GM23338 (cell line): ENCODE results near the gene HLA-DQB1. TPM values are rescaled to one million over a fixed set of nuclear protein-coding genes. Genes with fewer than 3 reads are reported as not detected.

Source experiments
- ATAC-seq: fragments of 200-7000 bp; cut with Tn5 transposase; 3 replicates; pipeline ENCODE4 v1.9.1; 2020
- DNase-seq: peaks from one replicate; pipeline ENCODE4 v3.0.0-alpha.2; 2015; ENCODE audit warnings: low spot score
- H2AFZ ChIP-seq: fragments of 200-600 bp; sonication (generic); 2 replicates; pipeline ENCODE4 v1.8.0; 2016; ENCODE audit warnings: antibody characterized with exemption, mild to moderate bottlenecking, moderate library complexity
- H3F3A ChIP-seq: fragments of 200-600 bp; sonication (generic); replicated peaks from 2 replicates; pipeline ENCODE4 v1.8.0; 2017; ENCODE audit warnings: antibody characterized with exemption, mixed run types, low read depth
- H3K27ac ChIP-seq: fragments of 200-600 bp; sonication (generic); 2 replicates; pipeline ENCODE4 v1.6.1; 2016; ENCODE audit warnings: low read depth
- H3K27me3 ChIP-seq: fragments of 200-600 bp; sonication (generic); 2 replicates; pipeline ENCODE4 v1.8.0; 2016; ENCODE audit warnings: mild to moderate bottlenecking, mixed run types, moderate library complexity; ENCODE audit not compliant: insufficient read depth
- H3K36me3 ChIP-seq: fragments of 200-600 bp; sonication (generic); 2 replicates; pipeline ENCODE4 v1.8.0; 2016; ENCODE audit warnings: mild to moderate bottlenecking; ENCODE audit not compliant: insufficient read depth
- H3K4me1 ChIP-seq: fragments of 200-600 bp; sonication (generic); 2 replicates; pipeline ENCODE4 v1.8.0; 2016; ENCODE audit warnings: mild to moderate bottlenecking, moderate library complexity; ENCODE audit not compliant: insufficient read depth
- H3K4me2 ChIP-seq: fragments of 200-600 bp; sonication (generic); 2 replicates; pipeline ENCODE4 v1.7.1; 2017; ENCODE audit warnings: mixed run types
- H3K4me3 ChIP-seq: fragments of 200-600 bp; sonication (generic); 2 replicates; pipeline ENCODE4 v1.6.1; 2016; ENCODE audit warnings: mixed run types
- H3K79me2 ChIP-seq: fragments of 200-600 bp; sonication (generic); replicated peaks from 2 replicates; pipeline ENCODE4 v1.8.0; 2017; ENCODE audit warnings: mild to moderate bottlenecking; ENCODE audit not compliant: insufficient read depth
- H3K9me2 ChIP-seq: fragments of 200-600 bp; sonication (generic); 2 replicates; pipeline ENCODE4 v1.8.0; 2017; ENCODE audit not compliant: insufficient read depth
- H4K20me1 ChIP-seq: fragments of 200-600 bp; sonication (generic); replicated peaks from 2 replicates; pipeline ENCODE4 v1.8.0; 2017; ENCODE audit warnings: mild to moderate bottlenecking; ENCODE audit not compliant: insufficient read depth
- H3K27ac Mint-ChIP-seq: 2 replicates; pipeline ENCODE4 v1.8.0; 2020; ENCODE audit warnings: inconsistent platforms, mild to moderate bottlenecking, moderate library complexity, mixed read lengths
- H3K27me3 Mint-ChIP-seq: 3 replicates; pipeline ENCODE4 v1.8.0; 2022; ENCODE audit warnings: low read depth, mild to moderate bottlenecking, moderate library complexity, mixed read lengths, inconsistent platforms; ENCODE audit not compliant: insufficient read depth, poor library complexity
- H3K36me3 Mint-ChIP-seq: 3 replicates; pipeline ENCODE4 v1.8.0; 2021; ENCODE audit warnings: low read depth, mild to moderate bottlenecking, inconsistent platforms, moderate library complexity, mixed read lengths
- H3K4me1 Mint-ChIP-seq: 3 replicates; pipeline ENCODE4 v1.8.0; 2020; ENCODE audit warnings: mild to moderate bottlenecking, inconsistent platforms, mixed read lengths
- H3K4me3 Mint-ChIP-seq: 3 replicates; pipeline ENCODE4 v1.8.0; 2021; ENCODE audit warnings: moderate library complexity, mild to moderate bottlenecking, inconsistent platforms, mixed read lengths
- H3K9me3 Mint-ChIP-seq: 3 replicates; pipeline ENCODE4 v1.8.0; 2020; ENCODE audit warnings: moderate library complexity, mild to moderate bottlenecking, inconsistent platforms, mixed read lengths
- ETS1 ChIP-seq: IDR thresholded peaks from 2 replicates; pipeline ENCODE4 v1.6.1; 2016; ENCODE audit warnings: antibody characterized with exemption
- JUNB ChIP-seq: IDR thresholded peaks from one replicate; pipeline ENCODE4 v1.6.1; 2016; ENCODE audit warnings: antibody characterized with exemption; ENCODE audit not compliant: unreplicated experiment
- POLR2AphosphoS5 ChIP-seq: IDR thresholded peaks from 2 replicates; pipeline ENCODE4 v1.6.1; 2016; ENCODE audit warnings: antibody characterized with exemption, low read depth
- ZNF114 ChIP-seq: fragments of 250-450 bp; sonication (Bioruptor Pico); IDR thresholded peaks from 2 replicates; pipeline ENCODE4 v1.5.0; 2020; ENCODE audit warnings: mild to moderate bottlenecking, moderate library complexity
- ZNF331 ChIP-seq: fragments of 250-450 bp; sonication (Bioruptor Pico); IDR thresholded peaks from 2 replicates; pipeline ENCODE4 v1.5.0; 2020; ENCODE audit warnings: low read depth, mild to moderate bottlenecking, moderate library complexity
- ZNF462 ChIP-seq: fragments of 250-450 bp; sonication (Bioruptor Pico); IDR thresholded peaks from 2 replicates; pipeline ENCODE4 v1.5.0; 2020; ENCODE audit warnings: mild to moderate bottlenecking, moderate library complexity
- polyA plus RNA-seq: library from polyadenylated mRNA; unstranded; fragments of >200 nt; fragmentation: Nextera tagmentation; extraction: Ambion mirVana; gene quantifications from 2 replicates; pipeline ENCODE4 v1.2.1, GENCODE V29; 2016
- total RNA-seq: library from RNA; depleted of rRNA; stranded (reverse); fragments of >200 nt; shearing (Covaris generic); gene quantifications from 2 replicates; pipeline ENCODE4 v1.2.3, GENCODE V29; 2014

The HLA-DQB1 gene
- total and polyA plus RNA-seq, 2 experiments from 2014 or later = 5.7 to 6.5 TPM

- no peak for ATAC-seq
- Mint-ChIP-seq H3K4me3 (no peak overlapping the region), H3K4me1 (peaks cover 13% of the 10 kb centered on the region), H3K36me3 (no peaks in the 10 kb centered on the region), H3K9me3 (no peaks in the 10 kb centered on the region), H3K27ac (no peak overlapping the region), H3K27me3 (no peaks in the 10 kb centered on the region)
- H3K4me2 ChIP-seq = no peak overlapping the region
- H3K27ac ChIP-seq = no peak overlapping the region
- H3K79me2 ChIP-seq = no peaks in the 10 kb centered on the region
- no peaks in the 10 kb centered on the region for H3K4me1 ChIP-seq
- no peaks in the 10 kb centered on the region for H3K36me3 ChIP-seq
- no peak overlapping the region for H3K4me3 ChIP-seq
- H2AFZ ChIP-seq = no peak overlapping the region
- H4K20me1 ChIP-seq = no peaks in the 10 kb centered on the region
- TF ChIP-seq ZNF462 (CRISPR knock-in tag) (no peak), ETS1 (no peak), JUNB (no peak), ZNF114 (no peak), ZNF331 (CRISPR knock-in tag) (no peak)
- DNase-seq = no peak
- H3K27me3 ChIP-seq = no peaks in the 10 kb centered on the region
- no peaks in the 10 kb centered on the region for H3F3A ChIP-seq
- no peaks in the 10 kb centered on the region for H3K9me2 ChIP-seq
Measured at GRCh38 chr6:32621372-32621771, 45.1 kb downstream of the HLA-DQB1 start.

- Histone ChIP-seq H3K36me3 (no peaks in the 10 kb centered on the region), H3K4me3 (no peak overlapping the region), H3K9me2 (no peaks in the 10 kb centered on the region), H2AFZ (no peak overlapping the region), H3F3A (no peaks in the 10 kb centered on the region), H3K79me2 (no peaks in the 10 kb centered on the region), H3K27ac (no peak overlapping the region), H3K4me2 (no peak overlapping the region), H4K20me1 (no peaks in the 10 kb centered on the region), H3K4me1 (no peaks in the 10 kb centered on the region), H3K27me3 (no peaks in the 10 kb centered on the region)
- ATAC-seq (no peak), DNase-seq (no peak)
- Mint-ChIP-seq H3K27me3 (no peaks in the 10 kb centered on the region), H3K36me3 (no peaks in the 10 kb centered on the region), H3K4me3 (no peak overlapping the region), H3K9me3 (no peaks in the 10 kb centered on the region), H3K4me1 (peaks cover 9% of the 10 kb centered on the region), H3K27ac (no peak overlapping the region)
- no peak for TF ChIP-seq ZNF462 (CRISPR knock-in tag)
- TF ChIP-seq POLR2AphosphoS5 = no peak
Measured at GRCh38 chr6:32617751-32618150, 48.7 kb downstream of the HLA-DQB1 start.
